Stimulated activated CD8-positive, alpha-beta memory T cell treated with anti-CD3 and anti-CD28 coated beads, Interleukin-12 subunit alpha, Interleukin-12 subunit beta, amount 100 ng/mL, for 24 hours (primary cell): ENCODE data around the gene MROH7.

ENCODE experiments used
- DNase-seq: peaks from one replicate; pipeline ENCODE4 v3.0.0-alpha.2; 2020; ENCODE audit errors: extremely low read depth

The MROH7 gene

DNA sequence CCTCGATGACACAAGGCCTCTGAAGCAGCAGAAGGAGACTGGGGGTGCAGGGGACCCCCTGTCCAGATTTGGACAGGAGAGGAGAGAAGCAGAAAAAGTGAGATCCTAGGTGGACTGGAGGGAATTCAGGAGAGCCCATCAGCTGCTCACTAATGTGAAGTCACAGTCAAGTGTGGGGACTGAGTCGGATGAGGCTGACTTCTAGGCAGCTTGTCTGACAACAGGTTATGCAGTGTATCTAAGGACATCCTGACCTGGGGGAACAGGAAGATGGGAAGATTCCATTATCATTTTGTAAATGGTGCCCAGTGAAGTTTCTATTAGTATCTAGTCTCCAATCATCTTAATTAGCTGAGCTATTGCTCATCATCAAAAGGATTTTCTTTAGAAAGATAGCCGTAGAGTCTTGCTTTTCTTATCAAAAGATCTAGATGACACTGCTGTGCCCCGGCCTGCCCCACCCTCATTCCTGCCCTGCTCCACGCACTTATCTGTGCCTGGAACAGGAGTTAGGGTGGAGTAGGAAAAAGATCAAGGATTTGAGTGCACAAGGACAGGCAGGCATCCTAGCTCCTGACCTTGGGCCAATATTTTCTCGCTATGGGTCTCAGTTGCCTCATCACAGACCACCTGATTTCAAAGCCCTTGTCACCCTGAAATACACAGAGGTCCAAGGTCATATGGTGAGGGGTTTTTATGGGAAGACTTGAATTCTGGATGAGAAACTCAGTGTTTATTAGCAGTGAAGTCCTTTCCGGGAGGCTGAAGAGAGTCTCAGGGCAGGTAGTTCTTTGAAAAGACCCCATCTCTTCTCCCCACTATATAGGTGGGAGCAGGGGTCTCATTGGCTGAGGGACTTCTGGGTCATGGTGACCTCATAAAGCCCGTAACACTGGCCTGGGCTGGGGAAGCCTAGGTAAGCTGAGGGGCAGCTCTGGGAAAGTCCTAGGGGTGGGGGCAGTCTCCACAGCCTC, at the start of gene MROH7:
TSS of gene MROH7 (plus strand) at position 924 of the 974 bp plus-strand sequence. CDS start 11,141 bp downstream, outside the sequence.
- no peak for DNase-seq

DNA sequence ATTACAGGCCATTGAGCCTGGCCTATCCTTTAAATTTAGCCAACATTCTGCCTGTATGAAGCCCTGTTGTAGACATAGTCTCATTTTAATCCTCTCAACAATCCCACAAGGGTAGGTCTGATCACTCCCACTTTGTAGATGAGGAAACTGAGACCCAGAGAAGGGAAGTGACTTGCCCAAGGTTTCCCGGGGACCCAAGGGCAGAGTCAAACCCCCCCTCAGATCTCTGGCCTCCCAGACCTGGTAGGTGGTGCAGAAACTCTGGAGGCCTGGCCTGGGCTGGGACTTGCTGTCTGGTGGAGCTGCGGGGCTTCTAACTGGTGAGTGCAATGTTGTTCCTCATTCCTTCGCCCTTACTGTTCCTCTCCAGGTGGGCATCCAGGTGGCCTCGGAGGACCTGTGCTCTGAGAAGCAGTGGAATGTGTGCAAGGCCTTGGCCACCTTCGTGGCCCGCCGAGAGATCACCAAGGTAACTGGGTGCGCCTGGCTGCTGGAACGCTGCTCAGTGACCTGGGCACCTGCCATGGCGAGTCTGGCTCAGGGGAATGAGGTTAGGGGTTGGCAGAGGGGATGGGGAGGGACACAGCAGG, 47.9 kb upstream of the MROH7 start:
- DNase-seq = no peak

DNA sequence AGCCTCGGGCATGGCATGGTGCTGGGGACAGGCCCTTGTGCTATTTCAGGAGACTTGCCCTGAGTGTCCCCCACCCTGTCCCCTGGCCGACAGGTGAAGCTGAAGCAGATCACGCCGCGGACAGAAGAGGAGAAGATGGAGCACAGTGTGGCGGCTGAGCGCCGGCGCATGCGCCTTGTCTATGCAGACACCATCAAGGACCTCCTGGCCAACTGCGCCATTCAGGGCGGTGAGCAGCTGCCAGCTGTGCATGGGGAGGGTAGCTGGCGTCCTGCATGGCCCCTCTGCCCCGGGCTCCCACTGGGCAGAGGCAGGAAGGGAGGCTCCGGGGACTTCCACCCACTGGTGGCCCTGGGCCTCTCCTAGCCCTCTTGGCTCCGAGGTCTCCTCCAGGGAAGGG, 47.1 kb upstream of the MROH7 start:
- no peak for DNase-seq

DNA sequence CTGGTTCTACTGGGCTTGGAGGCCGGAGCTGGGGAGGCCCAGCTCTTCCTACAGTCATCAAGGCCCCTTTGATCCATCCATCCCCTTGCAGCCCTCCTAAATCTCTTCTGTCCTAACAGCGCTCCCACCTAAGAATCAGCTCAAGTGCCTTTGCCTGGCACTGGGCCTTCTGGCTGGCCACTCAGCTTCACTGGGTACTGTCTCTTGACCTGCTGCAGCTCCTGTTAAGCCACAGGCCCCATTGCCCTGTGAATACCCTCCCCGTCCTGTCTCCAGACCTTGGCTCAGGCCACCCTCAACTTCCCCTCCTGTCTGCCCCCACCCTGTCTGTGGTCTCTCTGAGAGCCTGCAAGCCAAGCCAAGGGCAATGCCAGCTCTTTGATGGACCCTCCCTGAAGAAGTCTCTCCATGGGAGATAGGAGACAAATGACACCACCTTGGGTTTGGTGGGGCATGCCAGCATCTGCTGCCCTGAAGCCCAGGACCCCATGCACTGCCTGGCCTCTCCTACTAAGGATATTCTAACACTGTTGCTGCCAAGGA, 45.6 kb upstream of the MROH7 start:
- no peak for DNase-seq

DNA sequence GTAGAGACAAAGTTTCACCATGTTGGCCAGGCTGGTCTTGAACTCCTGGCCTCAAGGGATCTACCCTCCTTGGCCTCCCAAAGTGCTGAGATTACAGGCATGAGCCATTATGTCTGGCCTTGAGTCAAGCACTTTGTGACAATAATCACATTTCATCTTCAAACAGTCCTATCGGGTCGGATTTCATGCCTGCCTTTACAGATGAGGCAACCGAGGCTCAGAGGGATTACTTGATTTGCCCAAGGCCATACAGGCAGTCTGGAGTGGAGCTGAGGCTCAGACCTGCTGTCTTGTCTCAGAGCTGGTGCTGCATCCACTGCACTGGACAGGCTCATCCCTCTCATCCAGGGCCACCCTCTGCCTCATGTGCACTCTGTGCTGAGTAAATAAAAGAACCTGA, 44.8 kb upstream of the MROH7 start:
- DNase-seq = no peak

DNA sequence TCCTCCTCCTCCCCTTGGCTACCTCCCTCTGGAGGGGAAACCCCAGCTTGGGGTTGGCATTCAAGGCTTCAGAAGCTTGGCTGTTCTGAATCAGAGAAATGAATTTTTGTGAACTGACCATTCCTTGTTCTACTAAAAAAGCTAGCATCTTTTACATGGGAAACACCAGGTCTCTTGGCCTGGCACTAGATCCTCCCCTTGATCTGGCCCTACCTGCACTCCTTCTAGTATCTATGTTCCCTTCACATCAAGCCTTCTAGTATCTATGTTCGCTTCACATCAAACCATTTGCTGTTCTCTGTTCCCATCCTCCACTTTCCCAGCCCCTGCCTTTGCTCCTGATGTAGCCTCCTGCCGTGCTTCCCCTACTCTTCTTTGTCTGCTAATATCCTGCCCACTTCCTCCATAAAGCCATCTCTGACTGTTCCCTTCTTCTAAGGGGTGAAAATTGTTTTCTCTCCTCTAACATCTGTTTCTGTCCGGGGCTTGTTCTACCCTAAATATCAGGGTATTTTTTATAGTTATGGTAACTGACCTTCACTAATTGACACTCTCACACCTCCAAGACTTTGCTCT, 44.0 kb upstream of the MROH7 start:
- no peak for DNase-seq

DNA sequence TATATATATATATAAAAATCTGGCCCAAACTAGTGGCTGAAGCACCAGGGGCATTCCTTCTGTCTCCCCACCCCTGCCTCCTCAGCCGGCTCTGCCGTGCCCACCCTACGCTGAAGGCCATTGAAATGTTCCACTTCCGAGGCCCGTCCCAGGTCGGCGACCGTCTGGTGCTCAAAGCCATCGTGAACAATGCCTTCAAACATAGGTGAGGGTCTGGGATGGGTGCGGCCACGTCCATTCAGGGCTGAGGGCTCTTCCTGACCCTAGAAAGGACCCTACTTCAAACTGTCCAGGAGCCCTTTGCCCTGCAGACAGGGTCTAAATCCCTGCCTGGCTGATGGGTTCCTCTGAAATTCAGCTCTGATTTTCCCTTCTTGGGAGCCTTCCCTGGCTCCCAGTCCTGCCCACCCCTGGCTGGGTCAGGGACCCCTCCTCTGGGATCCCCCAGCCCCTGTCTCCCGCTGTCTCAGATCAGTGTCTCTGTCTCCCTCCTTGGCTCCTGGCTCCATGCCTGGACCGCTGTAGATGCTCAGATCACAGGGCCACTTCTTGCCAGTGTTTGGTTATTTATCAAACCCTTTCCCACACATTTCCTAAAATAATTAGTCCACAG, 42.3 kb upstream of the MROH7 start:
- no peak for DNase-seq

DNA sequence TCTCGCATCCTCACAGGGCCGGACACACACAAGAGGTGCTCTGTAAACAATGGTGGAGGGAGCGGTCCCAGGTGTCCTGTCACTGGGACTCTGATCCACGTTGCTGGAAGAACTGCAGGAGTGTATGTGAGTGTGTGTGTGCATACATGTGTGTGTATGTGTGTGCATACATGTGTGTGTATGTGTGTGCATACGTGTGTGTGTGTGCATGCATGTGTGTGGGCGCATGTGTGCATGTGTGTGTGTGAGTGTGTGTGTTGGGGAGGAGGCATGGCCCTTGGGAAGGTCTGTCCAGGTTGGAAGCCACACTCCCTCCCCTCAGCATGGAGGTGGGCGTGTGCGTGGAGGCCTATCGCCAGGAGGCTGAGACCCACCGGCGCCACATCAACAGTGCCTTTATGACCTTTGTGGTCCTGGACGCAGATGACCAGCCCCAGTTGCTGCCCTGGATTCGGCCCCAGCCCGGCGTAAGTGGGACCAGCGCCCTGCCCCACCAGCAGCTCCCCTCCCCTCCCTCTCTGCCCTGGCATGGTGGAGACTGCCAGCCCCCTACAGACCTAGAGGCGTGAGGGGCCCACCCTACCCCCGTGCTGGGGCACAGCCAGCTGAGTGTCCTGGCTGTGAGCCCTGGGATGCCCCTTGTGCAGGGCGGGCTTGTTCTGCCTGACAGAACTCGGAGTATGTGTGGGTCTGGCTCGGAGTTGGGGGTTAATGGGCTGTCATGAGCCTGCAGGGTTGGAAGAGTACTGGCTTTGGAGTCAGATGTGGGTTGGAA, 40.5 kb upstream of the MROH7 start:
- DNase-seq = no peak

DNA sequence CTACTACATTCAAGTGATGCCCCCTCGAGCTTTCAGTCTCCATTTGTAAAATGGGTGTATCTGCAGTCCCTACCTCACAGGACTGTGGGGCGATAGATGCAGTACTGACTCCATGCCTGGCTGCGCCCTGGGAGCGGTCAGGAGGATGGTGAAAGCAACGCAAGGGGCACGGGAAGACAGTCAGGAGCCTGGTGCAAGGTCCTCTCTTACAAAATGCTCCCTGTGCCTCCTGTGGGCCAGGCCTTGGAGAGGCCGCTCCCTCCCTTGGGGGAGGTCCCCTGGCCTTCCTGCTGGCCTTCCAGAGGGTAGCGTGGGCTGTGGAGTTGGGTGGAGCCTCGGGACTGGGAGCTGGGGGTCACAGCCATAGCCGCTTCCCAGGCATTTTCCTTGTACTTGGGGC, 39.9 kb upstream of the MROH7 start:
- DNase-seq = no peak

DNA sequence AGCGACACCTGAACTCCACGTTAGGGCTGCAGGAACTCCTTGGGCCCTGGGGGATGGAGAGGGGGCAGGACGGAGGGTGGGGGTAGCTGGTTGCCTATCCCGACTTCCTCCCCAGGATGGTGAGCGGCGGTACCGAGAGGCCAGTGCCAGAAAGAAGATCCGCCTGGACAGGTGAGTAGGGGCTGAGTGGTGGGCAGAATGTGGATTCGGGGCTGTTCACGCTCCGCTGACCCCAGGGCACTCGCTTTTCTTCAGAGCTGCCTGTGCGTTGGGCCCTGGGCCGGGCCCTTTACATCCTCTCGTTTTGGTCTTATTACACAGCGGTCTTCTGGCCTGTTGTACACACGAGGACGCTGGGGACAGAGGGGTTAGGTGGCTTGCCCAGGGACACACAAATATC, 39.0 kb upstream of the MROH7 start:
- no peak for DNase-seq

DNA sequence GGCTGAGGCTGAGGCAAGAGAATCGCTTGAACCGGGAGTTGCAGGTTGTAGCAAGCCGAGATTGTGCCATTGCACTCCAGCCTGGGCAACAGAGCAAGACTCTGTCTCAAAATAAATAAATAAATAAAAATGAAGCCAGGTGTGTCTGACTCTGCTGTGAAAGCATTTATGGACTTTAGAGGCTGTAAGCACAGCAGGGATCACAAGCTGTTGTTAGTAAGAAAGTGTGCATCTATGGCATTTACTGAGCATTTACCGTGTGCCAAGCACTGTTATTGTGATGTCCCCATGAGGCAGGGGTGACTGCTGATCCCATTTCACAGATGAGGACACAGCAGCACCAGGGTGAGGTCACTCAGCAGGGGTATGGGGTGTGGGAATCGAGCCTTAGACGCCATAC, 38.3 kb upstream of the MROH7 start:
- DNase-seq = no peak

DNA sequence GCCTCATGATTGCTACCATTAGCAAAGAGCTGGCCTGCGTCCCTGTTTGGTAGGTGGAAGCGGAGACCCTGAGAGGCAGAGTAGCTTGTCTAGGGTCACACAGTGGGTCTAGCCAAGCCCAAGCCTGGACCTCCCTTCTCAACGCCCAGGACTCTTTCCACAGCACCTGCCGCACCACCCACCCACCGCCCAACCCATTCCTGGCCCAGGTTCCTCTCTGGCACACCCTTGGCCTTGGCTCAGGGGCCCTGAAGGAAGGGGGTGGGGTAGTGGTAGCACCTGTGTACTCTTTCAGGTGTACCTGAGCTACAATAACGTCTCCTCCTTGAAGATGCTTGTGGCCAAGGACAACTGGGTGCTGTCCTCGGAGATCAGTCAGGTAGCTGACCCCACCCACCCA, 37.5 kb upstream of the MROH7 start:
- DNase-seq = no peak

DNA sequence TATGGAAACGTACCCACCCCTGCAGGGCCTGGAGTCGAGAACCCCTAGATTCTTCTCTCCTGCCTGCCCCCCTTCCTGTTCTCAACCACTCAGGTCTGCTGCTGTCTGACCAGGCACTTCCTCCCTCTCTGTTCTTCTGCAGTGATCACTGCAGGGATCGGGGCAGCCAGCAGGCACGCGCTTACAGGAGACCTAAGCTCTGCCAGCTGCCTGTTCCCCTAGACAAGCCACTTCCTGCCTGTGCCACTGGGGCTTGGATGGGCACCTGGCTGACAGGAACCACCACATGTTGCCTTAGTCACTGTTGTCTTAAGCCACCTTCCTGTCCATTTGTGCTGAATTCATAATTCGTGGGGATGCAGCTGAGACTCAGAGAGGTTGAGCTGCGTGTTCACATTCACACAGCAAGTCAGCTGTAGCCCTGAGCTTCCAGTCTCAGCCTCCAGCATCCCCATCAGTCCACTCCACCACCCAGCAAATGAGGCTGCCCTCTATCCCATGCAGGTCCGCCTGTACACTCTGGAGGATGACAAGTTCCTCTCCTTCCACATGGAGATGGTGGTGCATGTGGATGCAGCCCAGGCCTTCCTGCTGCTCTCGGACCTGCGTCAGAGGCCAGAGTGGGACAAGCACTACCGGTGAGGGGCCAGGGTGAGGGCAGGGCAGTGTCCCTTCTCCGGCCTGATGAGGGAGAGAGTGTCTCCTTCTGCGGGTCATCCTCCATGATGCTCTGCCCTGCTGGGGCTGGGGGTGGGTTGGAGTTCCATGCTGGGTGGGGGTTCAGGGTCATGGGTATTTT, 36.8 kb upstream of the MROH7 start:
- no peak for DNase-seq

DNA sequence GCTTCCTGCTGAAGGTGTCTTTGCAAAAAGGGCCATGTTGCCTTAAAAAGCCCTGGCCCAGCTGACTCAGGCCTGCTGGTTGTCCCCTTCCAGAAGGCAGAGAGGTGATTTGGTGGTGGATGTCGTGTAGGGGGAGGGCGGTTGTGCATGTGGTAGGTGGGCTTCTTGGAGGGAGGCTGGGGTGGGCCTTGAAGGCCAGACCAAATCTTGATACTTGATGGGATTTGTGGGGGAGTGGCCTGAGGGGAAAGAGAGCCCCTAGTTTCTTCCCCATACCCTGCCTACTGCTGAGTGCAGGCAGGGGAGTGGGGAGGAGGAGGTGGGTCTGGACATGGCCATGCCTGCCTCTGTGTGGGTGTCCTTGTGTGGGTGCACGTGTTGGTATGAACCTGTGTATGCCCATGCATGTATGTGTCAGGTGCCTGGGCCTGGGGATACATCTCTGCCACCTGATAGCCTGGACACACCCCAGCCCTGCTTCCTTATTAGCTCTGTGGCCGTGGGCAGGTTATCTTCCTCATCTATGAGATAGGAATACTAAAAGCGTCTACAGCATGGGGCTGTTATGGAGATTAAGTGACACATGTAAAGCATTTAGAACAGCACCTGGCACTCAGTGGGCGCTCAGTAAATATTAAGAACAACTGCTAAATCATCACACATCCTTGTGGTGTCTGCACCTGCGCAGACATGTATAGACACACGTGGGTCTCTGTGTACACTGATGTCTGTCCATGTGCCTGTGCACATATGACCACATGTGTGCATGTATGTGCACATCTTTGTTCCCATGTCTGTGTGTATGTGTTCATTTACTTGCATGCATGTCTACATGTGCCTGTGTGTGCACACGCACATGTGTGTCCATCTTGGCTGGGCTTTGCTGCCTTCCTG, 35.2 kb upstream of the MROH7 start:
- DNase-seq = no peak

DNA sequence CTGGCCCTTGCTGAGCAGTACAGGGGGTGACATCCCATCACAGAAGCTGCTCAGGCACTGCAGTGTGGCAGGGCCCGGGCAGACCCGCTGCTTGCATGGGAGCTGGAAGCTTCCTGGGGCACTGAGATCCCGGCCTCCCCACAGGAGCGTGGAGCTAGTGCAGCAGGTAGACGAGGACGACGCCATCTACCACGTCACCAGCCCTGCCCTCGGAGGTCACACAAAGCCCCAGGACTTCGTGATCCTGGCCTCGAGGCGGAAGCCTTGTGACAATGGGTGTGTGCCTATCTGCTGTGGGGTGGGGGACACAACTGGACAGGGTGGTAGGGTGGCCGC, 34.6 kb upstream of the MROH7 start:
- no peak for DNase-seq

DNA sequence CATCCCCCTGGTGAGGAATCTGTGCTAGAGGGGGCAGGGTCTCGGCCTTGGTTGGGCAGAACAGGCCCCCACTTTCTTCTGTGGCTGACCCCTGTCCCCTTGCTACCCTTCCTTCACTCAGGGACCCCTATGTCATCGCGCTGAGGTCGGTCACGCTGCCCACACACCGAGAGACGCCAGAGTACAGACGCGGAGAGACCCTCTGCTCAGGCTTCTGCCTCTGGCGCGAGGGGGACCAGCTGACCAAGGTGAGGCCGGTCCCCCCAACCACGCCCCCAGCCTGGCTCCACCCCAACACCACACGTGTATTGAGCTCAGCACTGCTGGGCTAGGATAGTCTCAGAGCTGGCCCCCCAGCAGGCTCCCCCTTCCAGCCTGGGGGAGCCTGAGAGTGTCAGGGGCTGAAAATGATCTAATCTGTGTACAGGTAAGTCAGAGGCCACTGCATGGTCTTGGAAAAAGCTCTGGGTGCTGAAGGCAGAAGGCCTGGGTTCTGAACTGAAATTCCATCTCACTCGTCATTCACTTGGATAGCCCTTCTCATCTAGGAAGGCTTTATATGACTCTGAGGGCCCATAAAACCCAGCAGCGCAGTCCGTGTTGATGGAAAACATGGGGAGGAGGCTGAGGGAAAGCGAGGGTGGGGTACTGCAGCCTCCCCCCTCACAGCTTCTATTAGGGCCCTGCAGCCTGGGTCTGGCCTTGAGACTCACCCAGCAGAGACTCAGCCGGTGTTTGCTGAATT, 33.6 kb upstream of the MROH7 start:
- DNase-seq = no peak

DNA sequence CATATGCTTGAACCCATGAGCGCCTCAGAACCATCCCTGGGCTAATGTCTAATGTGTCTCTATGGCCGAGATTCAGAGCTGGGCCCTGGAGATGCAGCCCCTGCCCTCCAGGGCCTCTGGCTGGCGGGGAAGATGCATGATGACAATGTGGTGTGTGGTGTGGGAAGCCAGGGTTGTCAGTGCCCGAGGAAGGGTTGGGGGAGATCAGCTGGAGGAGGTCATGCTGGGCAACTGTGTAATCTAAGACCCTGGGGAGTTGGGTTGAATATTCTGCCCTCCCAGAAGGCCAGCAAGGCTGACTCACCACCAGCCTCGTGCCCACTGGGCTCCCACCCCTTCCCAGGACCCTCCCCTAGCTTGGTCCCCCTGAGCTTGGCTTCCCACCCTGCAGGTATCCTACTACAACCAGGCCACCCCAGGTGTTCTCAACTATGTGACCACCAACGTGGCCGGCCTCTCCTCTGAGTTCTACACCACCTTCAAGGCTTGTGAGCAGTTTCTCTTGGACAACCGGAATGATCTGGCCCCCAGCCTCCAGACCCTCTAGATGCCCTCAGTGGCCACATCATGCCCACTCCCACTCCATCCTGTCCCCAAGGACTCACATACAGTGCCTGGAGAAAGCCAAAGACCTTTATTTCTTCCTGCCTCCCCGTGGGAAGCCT, 32.9 kb upstream of the MROH7 start:
- no peak for DNase-seq

DNA sequence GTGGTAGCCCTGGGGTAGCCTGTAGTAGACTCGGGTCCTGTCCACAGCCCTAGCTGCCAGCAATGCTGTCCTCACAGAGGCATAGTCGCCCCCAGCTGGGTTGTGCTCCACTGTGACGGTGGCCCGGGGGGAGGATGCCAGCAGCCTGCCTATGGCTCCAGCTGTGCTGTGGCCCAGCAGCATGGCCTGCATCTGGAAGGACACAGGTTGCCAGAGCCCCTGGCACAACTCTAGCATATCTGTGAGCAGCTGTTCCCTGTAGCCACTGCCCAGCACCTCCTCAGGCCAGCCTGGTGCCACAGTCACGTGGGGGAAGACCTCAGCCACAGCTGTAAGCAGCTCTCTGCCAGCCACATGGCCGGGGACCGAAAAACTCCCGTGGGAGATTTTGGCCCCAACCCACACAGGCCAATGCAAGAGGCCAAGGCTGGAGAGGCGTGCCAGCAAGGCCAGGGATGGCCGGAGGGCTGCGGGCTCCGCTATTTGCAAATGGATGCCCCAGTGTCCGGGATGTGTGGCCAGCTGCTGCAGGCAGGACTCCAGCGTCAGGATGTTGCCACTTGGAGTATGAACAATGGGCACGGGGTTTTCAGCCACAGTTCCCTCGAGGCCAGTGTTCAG, 32.2 kb upstream of the MROH7 start:
- DNase-seq = no peak
